Spleen (tissue), 7 donors: ENCODE results near the gene ABCA1.

Experiments
- POLR2A ChIP-seq, 3 donors: fragments of 450-650 bp; IDR thresholded peaks; one replicate each; pipeline ENCODE4 v1.5.1; 2017; ENCODE audit warnings: antibody characterized with exemption in 3 of 3, mild to moderate bottlenecking in 1 of 3
- TF ChIP-seq, protein P1 (sequence below), 11 experiments: fragments of 200-600 bp in 7 of 11; fragments of 450-650 bp in 4 of 11; sonication (generic) in 4 of 11; IDR thresholded peaks in 8 of 11; conservative IDR thresholded peaks in 3 of 11; 1 replicate in 7 of 11; 2 replicates in 4 of 11; pipeline versions ENCODE4 v1.4.0 to v1.8.0; 2016 to 2021; ENCODE audit warnings: antibody characterized with exemption in 11 of 11, inconsistent platforms in 4 of 11, mild to moderate bottlenecking in 1 of 11
- donor health status: DM: no; HTN: no; CAD: no; lungs with moderate emphysema.
- donor health status: DM: no; HTN: no; CAD: no.
- donor health status: DM: no; HTN: no; CAD: no.

- TF ChIP-seq POLR2A (IDR thresholded peaks at IDR 0.05), result no peak
- TF ChIP-seq, protein P1, sequence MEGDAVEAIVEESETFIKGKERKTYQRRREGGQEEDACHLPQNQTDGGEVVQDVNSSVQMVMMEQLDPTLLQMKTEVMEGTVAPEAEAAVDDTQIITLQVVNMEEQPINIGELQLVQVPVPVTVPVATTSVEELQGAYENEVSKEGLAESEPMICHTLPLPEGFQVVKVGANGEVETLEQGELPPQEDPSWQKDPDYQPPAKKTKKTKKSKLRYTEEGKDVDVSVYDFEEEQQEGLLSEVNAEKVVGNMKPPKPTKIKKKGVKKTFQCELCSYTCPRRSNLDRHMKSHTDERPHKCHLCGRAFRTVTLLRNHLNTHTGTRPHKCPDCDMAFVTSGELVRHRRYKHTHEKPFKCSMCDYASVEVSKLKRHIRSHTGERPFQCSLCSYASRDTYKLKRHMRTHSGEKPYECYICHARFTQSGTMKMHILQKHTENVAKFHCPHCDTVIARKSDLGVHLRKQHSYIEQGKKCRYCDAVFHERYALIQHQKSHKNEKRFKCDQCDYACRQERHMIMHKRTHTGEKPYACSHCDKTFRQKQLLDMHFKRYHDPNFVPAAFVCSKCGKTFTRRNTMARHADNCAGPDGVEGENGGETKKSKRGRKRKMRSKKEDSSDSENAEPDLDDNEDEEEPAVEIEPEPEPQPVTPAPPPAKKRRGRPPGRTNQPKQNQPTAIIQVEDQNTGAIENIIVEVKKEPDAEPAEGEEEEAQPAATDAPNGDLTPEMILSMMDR (IDR thresholded peaks at IDR 0.05 in 8 of 11, conservative IDR thresholded peaks at IDR 0.05 in 3 of 11), result no peak
Observed at GRCh38 chr9:104853159-104853558, 74.8 kb downstream of the ABCA1 start.
